Jurkat, Clone E6-1 (cell line): ENCODE data around the gene RBM14. TPM values are rescaled to one million over a fixed set of nuclear protein-coding genes. Genes with fewer than 3 reads are reported as not detected.
"Not testable (repeated sequence)": the region's sequence is repeated elsewhere in the genome, so short reads cannot be mapped to it uniquely, and the experiment has no call there.

Experiments
- DNase-seq: peaks from one replicate; pipeline ENCODE4 v3.0.0-alpha.2; 2011; ENCODE audit warnings: low read depth, low spot score
- H3K4me3 ChIP-seq: 2 replicates; pipeline ENCODE4 v1.5.1; 2011; ENCODE audit warnings: mild to moderate bottlenecking, low read length, control low read depth, moderate library complexity
- polyA plus RNA-seq: library from polyadenylated mRNA; unstranded; fragments of >200 nt; gene quantifications from one replicate; pipeline ENCODE4 v1.2.1, GENCODE V29; 2012; ENCODE audit warnings: missing spikeins; ENCODE audit not compliant: insufficient read length, insufficient read depth

RBM14 gene, protein sequence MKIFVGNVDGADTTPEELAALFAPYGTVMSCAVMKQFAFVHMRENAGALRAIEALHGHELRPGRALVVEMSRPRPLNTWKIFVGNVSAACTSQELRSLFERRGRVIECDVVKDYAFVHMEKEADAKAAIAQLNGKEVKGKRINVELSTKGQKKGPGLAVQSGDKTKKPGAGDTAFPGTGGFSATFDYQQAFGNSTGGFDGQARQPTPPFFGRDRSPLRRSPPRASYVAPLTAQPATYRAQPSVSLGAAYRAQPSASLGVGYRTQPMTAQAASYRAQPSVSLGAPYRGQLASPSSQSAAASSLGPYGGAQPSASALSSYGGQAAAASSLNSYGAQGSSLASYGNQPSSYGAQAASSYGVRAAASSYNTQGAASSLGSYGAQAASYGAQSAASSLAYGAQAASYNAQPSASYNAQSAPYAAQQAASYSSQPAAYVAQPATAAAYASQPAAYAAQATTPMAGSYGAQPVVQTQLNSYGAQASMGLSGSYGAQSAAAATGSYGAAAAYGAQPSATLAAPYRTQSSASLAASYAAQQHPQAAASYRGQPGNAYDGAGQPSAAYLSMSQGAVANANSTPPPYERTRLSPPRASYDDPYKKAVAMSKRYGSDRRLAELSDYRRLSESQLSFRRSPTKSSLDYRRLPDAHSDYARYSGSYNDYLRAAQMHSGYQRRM
- polyA plus RNA-seq = 83.2 TPM

DNA sequence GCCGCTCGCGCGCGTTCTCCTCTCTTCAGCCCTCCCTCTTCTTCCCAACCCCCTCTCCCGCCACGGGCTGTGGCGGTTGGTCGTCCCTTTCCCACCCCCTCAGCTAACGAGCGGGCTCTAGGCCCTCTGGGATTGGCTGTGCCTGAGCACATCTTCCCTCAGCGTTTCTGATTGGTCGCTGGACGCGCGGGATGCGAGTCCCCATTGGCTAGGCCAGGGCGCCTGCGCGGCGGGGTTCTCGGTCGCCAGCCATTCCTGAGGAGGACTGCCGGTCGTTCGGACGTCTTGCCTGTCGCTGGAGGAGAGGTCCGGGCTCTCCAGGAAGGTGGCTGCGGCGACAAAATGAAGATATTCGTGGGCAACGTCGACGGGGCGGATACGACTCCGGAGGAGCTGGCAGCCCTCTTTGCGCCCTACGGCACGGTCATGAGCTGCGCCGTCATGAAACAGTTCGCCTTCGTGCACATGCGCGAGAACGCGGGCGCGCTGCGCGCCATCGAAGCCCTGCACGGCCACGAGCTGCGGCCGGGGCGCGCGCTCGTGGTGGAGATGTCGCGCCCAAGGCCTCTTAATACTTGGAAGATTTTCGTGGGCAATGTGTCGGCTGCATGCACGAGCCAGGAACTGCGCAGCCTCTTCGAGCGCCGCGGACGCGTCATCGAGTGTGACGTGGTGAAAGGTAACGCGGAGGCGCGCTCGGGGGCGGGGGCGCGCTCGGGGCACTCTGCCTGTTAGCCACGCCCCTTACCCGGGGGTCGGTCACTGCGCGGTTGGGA lies at the start of gene RBM14:
RBM14 (plus strand) TSS at position 252 of the 776 bp plus-strand sequence; CDS start at position 343, 91 bp downstream.
- peak within 1 kb of the TSS; percentile 75 for H3K4me3 ChIP-seq
- peak; percentile 99 for DNase-seq

- DNase-seq = no peak
- H3K4me3 ChIP-seq = peak overlapping the region; percentile 35
Observed at GRCh38 chr11:66567787-66568123, 48.7 kb upstream of the RBM14 start.

DNA sequence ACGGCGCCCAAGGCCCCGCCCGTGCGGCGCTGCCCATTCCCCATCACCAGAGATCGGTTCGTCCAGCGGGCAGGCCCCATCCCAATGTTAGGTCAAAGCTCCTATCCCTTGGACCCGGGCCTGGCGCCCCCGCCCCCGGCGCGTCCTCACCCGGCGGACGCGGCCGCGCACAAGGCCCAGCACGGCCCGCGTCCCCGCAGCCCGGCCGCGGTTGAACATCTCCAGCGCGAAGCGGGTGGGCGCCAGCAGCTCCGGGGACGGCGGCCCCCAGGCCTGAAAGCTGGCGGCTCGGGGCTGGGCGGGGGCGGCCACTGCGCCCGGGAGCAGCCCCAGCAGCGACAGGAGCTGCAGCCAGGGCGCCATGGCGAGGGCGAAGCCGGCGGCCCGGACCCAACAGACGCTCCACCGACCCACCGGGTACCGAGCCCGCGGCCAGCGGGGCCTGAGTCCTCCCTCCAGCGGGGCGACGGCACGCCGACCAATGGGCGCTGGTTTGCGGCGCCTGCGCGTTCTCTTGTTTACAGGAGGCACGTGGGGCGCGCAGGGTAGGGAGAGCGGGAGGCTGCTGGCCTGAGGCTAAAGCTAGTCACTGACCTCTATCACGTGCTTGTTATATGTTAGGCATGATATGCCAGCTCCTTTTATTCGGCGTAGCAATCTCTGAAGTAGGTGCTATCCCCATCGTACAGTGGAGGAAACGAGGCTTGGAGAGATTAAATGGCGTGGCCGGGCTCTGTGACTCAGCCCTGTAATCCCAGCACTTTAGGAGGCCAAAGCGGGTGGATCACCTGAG lies 48.1 kb upstream of the RBM14 start, which contains the start of gene CTSF:
CTSF (minus strand) TSS at position 483 of the 793 bp plus-strand sequence; CDS start at position 363, 120 bp downstream.
- DNase-seq = no peak
- H3K4me3 ChIP-seq = peak within 1 kb of the TSS; percentile 35

DNA sequence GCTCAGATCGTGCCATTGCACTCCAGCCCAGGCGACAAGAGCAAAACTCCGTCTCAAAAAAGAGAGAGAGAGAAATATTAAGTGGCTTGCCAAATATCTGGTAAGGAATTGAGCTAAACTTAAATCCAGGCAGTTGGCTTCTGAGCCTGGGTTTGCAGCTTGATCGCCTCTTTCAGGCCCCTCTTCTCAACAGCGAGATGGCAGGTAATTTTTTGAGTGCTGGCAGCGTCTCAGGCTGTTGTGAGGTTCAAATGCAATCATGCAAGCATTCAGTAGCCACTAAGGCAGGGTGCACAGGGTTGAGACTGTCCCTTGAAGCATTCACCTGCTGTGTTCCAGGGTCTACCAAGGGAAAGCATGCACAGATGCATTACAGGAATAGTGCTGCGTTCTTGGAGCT lies 47.4 kb upstream of the RBM14 start:
- no peak for DNase-seq
- H3K4me3 ChIP-seq = no peak overlapping the region

GRCh38 chr11:66570079-66570849 lies 46.2 kb upstream of the RBM14 start:
- DNase-seq = no peak
- no peak overlapping the region for H3K4me3 ChIP-seq

DNA sequence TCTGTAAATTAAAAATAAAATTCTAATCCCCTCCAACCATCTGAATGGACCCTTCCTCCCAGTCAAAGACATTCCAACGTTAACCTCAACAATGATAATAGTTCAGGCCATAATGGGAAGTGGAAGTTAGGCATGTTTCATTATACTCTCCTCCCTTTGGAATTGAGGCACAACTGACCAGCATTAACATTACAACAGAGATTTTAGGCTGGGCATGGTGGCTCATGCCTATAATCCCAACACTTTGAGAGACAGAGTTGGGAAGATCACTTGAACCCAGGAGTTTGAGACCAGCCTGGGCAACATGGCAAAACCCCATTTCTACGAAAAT lies 45.6 kb upstream of the RBM14 start:
- no peak for DNase-seq
- H3K4me3 ChIP-seq = no peak overlapping the region

DNA sequence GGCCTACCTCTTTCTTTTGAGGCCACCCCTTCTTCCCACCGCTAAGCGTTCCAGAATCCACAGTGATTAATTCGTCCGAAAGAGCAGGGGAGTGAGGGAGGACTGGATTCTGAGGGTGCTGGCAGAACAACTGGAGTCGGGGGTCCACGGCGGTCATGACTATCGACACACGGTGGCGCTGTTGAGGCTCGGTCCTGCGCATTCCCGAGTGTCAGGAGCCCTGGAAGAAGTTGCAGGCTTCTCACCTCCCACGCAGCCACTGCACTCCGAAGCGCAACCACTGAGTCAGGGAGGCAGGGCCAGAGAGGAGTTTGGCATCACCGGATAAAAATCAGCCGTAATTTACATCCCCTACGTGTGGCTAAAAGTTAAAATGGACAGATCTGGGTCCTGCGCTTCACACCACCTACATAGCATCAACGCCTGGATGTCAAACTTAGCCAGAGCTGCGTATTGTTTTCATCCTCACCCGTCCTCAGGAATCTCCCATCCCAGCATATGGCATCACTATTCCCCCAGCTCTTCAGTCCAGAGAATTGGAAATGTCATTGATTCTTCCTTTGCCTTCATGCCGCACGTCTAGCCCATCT lies 37.3 kb upstream of the RBM14 start:
- peak; percentile 26 for DNase-seq
- no peak overlapping the region for H3K4me3 ChIP-seq

- H3K4me3 ChIP-seq = no peak overlapping the region
- no peak for DNase-seq
Observed at GRCh38 chr11:66580803-66581202, 35.6 kb upstream of the RBM14 start.

DNA sequence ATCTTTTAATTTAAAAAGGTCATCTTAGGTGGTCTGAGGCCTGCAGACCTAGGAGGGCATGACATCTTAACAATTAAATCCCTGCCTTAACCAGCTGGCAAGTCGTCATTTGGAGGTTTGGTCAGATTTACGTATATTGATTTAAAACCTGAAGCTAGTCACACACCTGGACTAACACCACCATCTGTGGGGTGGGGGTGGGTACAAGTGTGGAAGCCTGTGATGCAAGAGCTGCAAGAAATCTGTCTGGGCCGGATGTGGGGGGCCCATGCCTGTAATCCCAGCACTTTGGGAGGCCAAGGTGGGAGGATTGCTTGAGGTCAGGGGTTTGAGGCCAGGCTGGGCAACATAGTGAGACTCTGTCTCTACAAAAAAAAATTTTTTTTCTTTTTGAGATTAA lies 35.2 kb upstream of the RBM14 start:
- H3K4me3 ChIP-seq = no peak overlapping the region
- no peak for DNase-seq

GRCh38 chr11:66582565-66583147 lies 33.8 kb upstream of the RBM14 start:
- H3K4me3 ChIP-seq, DNase-seq: not testable (repeated sequence)

DNA sequence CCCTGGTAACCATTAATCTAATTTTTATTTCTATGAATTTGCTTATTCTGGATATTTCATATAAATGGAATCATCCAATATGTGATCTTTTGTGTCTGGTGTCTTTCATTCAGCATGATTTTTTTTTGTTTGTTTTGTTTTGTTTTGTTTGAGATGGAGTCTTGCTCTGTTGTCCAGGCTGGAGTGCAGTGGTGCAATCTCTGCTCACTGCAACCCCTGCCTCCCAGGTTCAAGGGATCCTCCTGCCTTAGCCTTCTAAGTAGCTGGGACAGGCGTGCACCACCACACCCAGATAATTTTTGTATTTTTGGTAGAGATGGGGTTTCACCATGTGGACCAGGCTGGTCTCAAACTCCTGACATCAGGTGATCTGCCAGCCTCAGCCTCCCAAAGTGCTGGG lies 31.0 kb upstream of the RBM14 start:
- not testable (repeated sequence) for DNase-seq, H3K4me3 ChIP-seq

DNA sequence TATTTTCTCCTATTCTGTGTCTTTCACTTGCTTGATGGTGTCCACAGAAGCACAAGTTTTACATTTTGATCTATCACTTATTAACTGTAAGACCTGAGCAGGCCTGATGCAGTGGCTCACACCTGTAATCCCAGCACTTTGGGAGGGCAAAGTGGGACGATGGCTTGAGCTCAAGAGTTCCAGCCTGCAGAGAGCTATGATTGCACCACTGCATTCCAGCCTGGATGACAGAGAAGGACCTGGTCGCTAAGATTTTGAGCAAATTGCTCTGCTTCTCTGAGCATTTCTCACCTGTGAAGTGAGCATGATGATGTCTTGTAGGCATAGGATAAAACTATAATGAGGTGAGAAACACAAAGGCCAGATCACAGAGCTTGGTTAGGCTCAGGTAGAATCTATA lies 30.3 kb upstream of the RBM14 start:
- H3K4me3 ChIP-seq = no peak overlapping the region
- DNase-seq = no peak

DNA sequence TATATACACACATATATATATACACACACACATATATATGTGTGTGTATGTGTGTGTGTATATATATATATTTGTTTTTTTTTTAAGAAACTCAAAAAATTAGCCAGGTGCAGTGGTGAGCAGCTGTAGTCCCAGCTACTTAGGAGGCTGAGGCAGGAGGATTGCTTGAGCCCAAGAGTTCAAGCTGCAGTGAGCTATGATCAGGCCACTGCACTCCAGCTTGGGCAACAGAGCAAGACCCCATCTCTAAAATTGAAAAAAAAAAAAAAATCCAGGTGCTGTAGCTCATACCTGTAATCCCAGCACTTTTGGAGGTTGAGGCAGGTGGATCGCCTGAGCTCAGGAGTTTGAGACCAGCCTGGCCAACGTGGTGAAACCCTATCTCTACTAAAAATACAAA lies 27.1 kb upstream of the RBM14 start:
- not testable (repeated sequence) for DNase-seq, H3K4me3 ChIP-seq

DNA sequence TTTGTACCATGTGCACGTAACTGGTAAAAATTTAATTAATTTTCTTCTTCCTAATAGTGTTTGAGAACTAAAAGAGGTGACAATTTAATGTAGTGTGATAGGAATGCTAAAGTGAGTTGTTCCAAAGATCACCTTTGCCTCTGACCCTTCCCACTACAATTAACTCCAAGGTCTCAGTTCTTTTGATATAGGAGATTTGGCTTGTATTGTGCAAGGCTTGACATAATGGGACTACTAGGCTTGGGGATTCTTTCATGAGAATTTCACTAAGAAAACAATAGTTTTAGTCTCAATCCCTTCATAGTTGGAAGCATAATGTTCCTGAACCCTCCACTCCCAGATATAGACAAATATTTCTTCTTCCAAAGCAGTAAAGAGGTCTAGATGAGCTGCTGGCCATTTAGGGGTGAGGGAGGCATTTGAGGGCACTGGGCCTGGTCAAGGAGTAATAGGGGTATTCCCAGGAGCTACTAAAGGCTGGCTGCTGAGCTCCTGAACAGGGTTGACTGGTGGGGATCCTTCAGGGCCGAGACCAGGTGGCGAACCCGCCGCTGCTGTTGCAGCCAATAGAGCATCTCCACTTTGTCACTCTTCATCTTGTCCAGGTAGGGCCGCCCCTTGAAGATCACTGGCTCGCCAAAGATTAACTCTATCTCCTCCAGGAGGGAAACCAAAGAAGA lies 26.3 kb upstream of the RBM14 start:
- no peak overlapping the region for H3K4me3 ChIP-seq
- no peak for DNase-seq

GRCh38 chr11:66591175-66591574 lies 25.3 kb upstream of the RBM14 start:
- no peak overlapping the region for H3K4me3 ChIP-seq
- no peak for DNase-seq

GRCh38 chr11:66592457-66593302 lies 23.8 kb upstream of the RBM14 start, which contains the start of the genes CCDC87 and CCS:
Gene CCDC87, minus strand, starts transcription at chr11:66593063. Its CDS starts 48 bp downstream, at chr11:66593015.
Gene CCS, plus strand, starts transcription at chr11:66593185. Its CDS starts 77 bp downstream, at chr11:66593262.
- peak; percentile 93 for DNase-seq
- peak within 1 kb of the TSS; percentile 89 for H3K4me3 ChIP-seq
